ENCODE measurements around the gene LRRN2.

- TF ChIP-seq, protein P1, sequence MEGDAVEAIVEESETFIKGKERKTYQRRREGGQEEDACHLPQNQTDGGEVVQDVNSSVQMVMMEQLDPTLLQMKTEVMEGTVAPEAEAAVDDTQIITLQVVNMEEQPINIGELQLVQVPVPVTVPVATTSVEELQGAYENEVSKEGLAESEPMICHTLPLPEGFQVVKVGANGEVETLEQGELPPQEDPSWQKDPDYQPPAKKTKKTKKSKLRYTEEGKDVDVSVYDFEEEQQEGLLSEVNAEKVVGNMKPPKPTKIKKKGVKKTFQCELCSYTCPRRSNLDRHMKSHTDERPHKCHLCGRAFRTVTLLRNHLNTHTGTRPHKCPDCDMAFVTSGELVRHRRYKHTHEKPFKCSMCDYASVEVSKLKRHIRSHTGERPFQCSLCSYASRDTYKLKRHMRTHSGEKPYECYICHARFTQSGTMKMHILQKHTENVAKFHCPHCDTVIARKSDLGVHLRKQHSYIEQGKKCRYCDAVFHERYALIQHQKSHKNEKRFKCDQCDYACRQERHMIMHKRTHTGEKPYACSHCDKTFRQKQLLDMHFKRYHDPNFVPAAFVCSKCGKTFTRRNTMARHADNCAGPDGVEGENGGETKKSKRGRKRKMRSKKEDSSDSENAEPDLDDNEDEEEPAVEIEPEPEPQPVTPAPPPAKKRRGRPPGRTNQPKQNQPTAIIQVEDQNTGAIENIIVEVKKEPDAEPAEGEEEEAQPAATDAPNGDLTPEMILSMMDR (IDR thresholded peaks at IDR 0.05), result no peak
- no peak for TF ChIP-seq POLR2A (IDR thresholded peaks at IDR 0.05)
- no peak for TF ChIP-seq EP300 (IDR thresholded peaks at IDR 0.05)
These were observed 83.4 kb downstream of the LRRN2 start for GRCh38 chr1:204602111-204602579.

Data from sigmoid colon (tissue), 4 donors.